Endothelial cell of umbilical vein (primary cell): Measurements from ENCODE around the gene AKT2. TPM values are rescaled to one million over a fixed set of nuclear protein-coding genes. Genes with fewer than 3 reads are reported as not detected.

Experiments used
- BruUV-seq: library from RNA; stranded (reverse); fragments of 400-500 nt; replicated peaks from 2 replicates; lab custom pipeline; 2021; lab: Mats Ljungman, UMichigan
- CTCF ChIA-PET: fragments of 300-600, 350-600 bp; sonication (Branson Sonifier 250); formaldehyde crosslinking; loops from one replicate; lab custom pipeline; 2021; ENCODE audit warnings: antibody characterized with exemption, inconsistent platforms; lab: Charles Lee
- POLR2A ChIA-PET: fragments of 300-600, 350-600 bp; sonication (Branson Sonifier 250); formaldehyde crosslinking; loops from one replicate; lab custom pipeline; 2021; ENCODE audit warnings: antibody characterized with exemption, inconsistent platforms; lab: Charles Lee
- DNase-seq: peaks from one replicate; pipeline ENCODE4 v3.0.0-alpha.2; 2011; ENCODE audit warnings: low read depth, low spot score
- FAIRE-seq: peaks from 2 replicates; lab custom pipeline; 2011; peaks lifted over from hg19 to GRCh38; lab: Jason Lieb, UNC
- H2AFZ ChIP-seq: 2 replicates; pipeline ENCODE4 v1.6.0; 2012; ENCODE audit warnings: low read depth, low read length, control low read depth, inconsistent platforms
- H3K27ac ChIP-seq: 2 replicates; pipeline ENCODE4 v1.5.1; 2011; ENCODE audit warnings: low read depth, mild to moderate bottlenecking, control low read depth, low read length, moderate library complexity; ENCODE audit not compliant: insufficient read depth
- H3K27me3 ChIP-seq, 2 experiments: 2 replicates each; pipeline versions ENCODE4 v1.6.0 to v1.6.1; 2011; ENCODE audit warnings: low read length in 2 of 2, mixed read lengths in 1 of 2; ENCODE audit not compliant: control insufficient read depth in 2 of 2, insufficient read depth in 2 of 2
- H3K36me3 ChIP-seq, 2 experiments: 2 replicates in 1 of 2; 3 replicates in 1 of 2; pipeline ENCODE4 v1.5.1; 2011; ENCODE audit warnings: low read length in 2 of 2, mild to moderate bottlenecking in 1 of 2, moderate library complexity in 1 of 2; ENCODE audit not compliant: control insufficient read depth in 2 of 2, insufficient read depth in 2 of 2; ENCODE audit errors: extremely low read depth in 1 of 2
- H3K4me1 ChIP-seq: 3 replicates; pipeline ENCODE4 v1.5.1; 2011; ENCODE audit warnings: mild to moderate bottlenecking, low read length; ENCODE audit not compliant: control insufficient read depth, insufficient read depth; ENCODE audit errors: extremely low read depth
- H3K4me2 ChIP-seq: 2 replicates; pipeline ENCODE4 v1.6.1; 2011; ENCODE audit warnings: low read length, control low read depth, mixed read lengths; ENCODE audit not compliant: insufficient read depth
- H3K4me3 ChIP-seq, 3 experiments: fragments of 200-600 bp in 1 of 3; sonication (generic), shearing (Covaris generic) in 1 of 3; replicated peaks in 1 of 3; 2 replicates each; pipeline ENCODE4 v1.5.1; 2011 to 2016; ENCODE audit warnings: control low read depth in 3 of 3, low read length in 3 of 3, mild to moderate bottlenecking in 2 of 3, inconsistent platforms in 1 of 3, low read depth in 1 of 3, moderate library complexity in 1 of 3; ENCODE audit not compliant: insufficient read depth in 1 of 3
- H3K79me2 ChIP-seq: 2 replicates; pipeline ENCODE4 v1.6.0; 2012; ENCODE audit warnings: low read length, inconsistent platforms; ENCODE audit not compliant: control insufficient read depth, insufficient read depth
- H3K9ac ChIP-seq: replicated peaks from 2 replicates; pipeline ENCODE3; 2011; ENCODE audit warnings: low read length, control low read depth; ENCODE audit not compliant: insufficient read depth; ENCODE audit errors: extremely low read depth
- H3K9me1 ChIP-seq: replicated peaks from 3 replicates; pipeline ENCODE4 v1.6.0; 2011; ENCODE audit warnings: mild to moderate bottlenecking, low read length; ENCODE audit not compliant: control insufficient read depth, insufficient read depth; ENCODE audit errors: extremely low read depth
- H3K9me3 ChIP-seq: replicated peaks from 2 replicates; pipeline ENCODE4 v1.5.1; 2012; ENCODE audit warnings: low read length, inconsistent platforms; ENCODE audit not compliant: control insufficient read depth, insufficient read depth
- H4K20me1 ChIP-seq: replicated peaks from 2 replicates; pipeline ENCODE3; 2011; ENCODE audit warnings: mild to moderate bottlenecking, low read length; ENCODE audit not compliant: control insufficient read depth, insufficient read depth; ENCODE audit errors: extremely low read depth
- EZH2 ChIP-seq: IDR thresholded peaks from 2 replicates; pipeline ENCODE4 v1.6.1; 2012; ENCODE audit warnings: borderline replicate concordance, low read depth, mild to moderate bottlenecking, moderate library complexity, low read length, inconsistent platforms; ENCODE audit not compliant: severe bottlenecking
- FOS ChIP-seq: IDR thresholded peaks from 2 replicates; pipeline ENCODE4 v1.6.1; 2011; ENCODE audit warnings: mild to moderate bottlenecking, low read length, moderate library complexity, borderline replicate concordance; ENCODE audit not compliant: insufficient read depth
- GATA2 ChIP-seq: IDR thresholded peaks from 2 replicates; pipeline ENCODE4 v1.7.0; 2011; ENCODE audit warnings: low read depth, mild to moderate bottlenecking, moderate library complexity, mixed read lengths, low read length; ENCODE audit not compliant: insufficient read length, insufficient read depth
- JUN ChIP-seq: IDR thresholded peaks from 2 replicates; pipeline ENCODE4 v1.6.1; 2011; ENCODE audit warnings: borderline replicate concordance, low read depth; ENCODE audit not compliant: insufficient read length, insufficient read depth
- MYC ChIP-seq: IDR thresholded peaks from one replicate; pipeline ENCODE4 v1.6.1; 2011; ENCODE audit warnings: mild to moderate bottlenecking, low read depth, low read length
- POLR2A ChIP-seq: IDR thresholded peaks from 2 replicates; pipeline ENCODE4 v1.6.1; 2012; ENCODE audit warnings: low read depth, mild to moderate bottlenecking, control low read depth, low read length
- POLR2AphosphoS5 ChIP-seq: IDR thresholded peaks from 2 replicates; pipeline ENCODE4 v1.6.1; 2012; ENCODE audit warnings: low read depth, mild to moderate bottlenecking, control low read depth, low read length, moderate library complexity; ENCODE audit not compliant: insufficient read depth
- dilution Hi-C: fragments of 300-500 bp; cut with MboI; formaldehyde crosslinking; loops from one replicate; pipeline ENCODE4 v1.15.0; 2019; ENCODE audit warnings: low sequenced_read_pairs; ENCODE audit not compliant: extremely low pct_ligation_motif_present
- intact Hi-C: fragments of 100-400 bp; cut with micrococcal nuclease; formaldehyde crosslinking; loops from one replicate; pipeline ENCODE4 v1.10.0; 2022
- polyA plus RNA-seq, 4 experiments: library from polyadenylated mRNA; depleted of rRNA in 3 of 4; stranded (reverse) in 3 of 4; unstranded in 1 of 4; fragments of >200 nt; gene quantifications; 2 replicates each; pipeline versions ENCODE4 v1.2.1 to v1.2.3, GENCODE V29; 2011 to 2012; ENCODE audit warnings: missing spikeins in 1 of 4
- total RNA-seq: library from RNA; stranded (reverse); gene quantifications from 2 replicates; pipeline ENCODE4 v1.2.3, GENCODE V29; 2021
- TF ChIP-seq, protein P1 (sequence below): IDR thresholded peaks from 2 replicates; pipeline ENCODE4 v1.6.1; 2011; ENCODE audit not compliant: insufficient read depth, insufficient read length
- TF ChIP-seq, protein P2 (sequence below), 2 donors: IDR thresholded peaks; 1 replicate in 1 of 2; 2 replicates in 1 of 2; pipeline ENCODE4 v1.5.1; 2011; ENCODE audit warnings: low read length in 2 of 2, mild to moderate bottlenecking in 2 of 2, moderate library complexity in 2 of 2, control low read depth in 1 of 2, inconsistent platforms in 1 of 2, low read depth in 1 of 2; ENCODE audit not compliant: insufficient read depth in 1 of 2; ENCODE audit errors: extremely low read depth in 1 of 2

The AKT2 gene
- total and polyA plus RNA-seq, 2 donors (not counting 3 experiments of a cell fraction or from before 2014, with no cell fraction given): 65.2 to 69.8 TPM

DNA sequence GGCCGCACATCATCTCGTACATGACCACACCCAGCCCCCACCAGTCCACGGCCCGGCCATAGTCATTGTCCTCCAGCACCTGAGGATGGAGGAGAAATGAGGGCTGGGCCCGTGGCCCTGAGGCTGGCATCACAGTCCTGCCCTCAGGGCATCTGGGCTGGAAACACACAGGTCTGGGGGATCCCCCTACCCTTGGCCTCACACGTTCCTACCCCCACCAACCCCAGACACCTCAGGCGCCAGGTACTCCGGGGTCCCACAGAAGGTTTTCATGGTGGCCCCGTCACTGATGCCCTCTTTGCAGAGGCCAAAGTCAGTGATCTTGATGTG lies 49.2 kb downstream of the AKT2 start:
- Histone ChIP-seq H2AFZ (no peak overlapping the region), H3K27me3 (no peaks in the 10 kb centered on the region), H3K9me1 (no peaks in the 10 kb centered on the region), H3K9ac (no peak overlapping the region), H3K4me3 (no peak overlapping the region), H3K4me2 (no peak overlapping the region), H3K4me1 (peaks cover 14% of the 10 kb centered on the region), H3K79me2 (no peaks in the 10 kb centered on the region), H3K9me3 (no peaks in the 10 kb centered on the region), H3K27ac (no peak overlapping the region), H3K36me3 (peaks cover 4 to 38% of the 10 kb centered on the region in 2 experiments), H4K20me1 (no peaks in the 10 kb centered on the region)
- ChIA-PET POLR2A (no interaction called here), CTCF (no interaction called here)
- intact Hi-C loops: no loop called here
- TF ChIP-seq, protein P1, sequence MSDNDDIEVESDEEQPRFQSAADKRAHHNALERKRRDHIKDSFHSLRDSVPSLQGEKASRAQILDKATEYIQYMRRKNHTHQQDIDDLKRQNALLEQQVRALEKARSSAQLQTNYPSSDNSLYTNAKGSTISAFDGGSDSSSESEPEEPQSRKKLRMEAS: no peak
- TF ChIP-seq, protein P2, sequence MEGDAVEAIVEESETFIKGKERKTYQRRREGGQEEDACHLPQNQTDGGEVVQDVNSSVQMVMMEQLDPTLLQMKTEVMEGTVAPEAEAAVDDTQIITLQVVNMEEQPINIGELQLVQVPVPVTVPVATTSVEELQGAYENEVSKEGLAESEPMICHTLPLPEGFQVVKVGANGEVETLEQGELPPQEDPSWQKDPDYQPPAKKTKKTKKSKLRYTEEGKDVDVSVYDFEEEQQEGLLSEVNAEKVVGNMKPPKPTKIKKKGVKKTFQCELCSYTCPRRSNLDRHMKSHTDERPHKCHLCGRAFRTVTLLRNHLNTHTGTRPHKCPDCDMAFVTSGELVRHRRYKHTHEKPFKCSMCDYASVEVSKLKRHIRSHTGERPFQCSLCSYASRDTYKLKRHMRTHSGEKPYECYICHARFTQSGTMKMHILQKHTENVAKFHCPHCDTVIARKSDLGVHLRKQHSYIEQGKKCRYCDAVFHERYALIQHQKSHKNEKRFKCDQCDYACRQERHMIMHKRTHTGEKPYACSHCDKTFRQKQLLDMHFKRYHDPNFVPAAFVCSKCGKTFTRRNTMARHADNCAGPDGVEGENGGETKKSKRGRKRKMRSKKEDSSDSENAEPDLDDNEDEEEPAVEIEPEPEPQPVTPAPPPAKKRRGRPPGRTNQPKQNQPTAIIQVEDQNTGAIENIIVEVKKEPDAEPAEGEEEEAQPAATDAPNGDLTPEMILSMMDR (IDR thresholded peaks at IDR 0.05; ENCODE audit: extremely low read depth in 1 of 2, insufficient read depth in 1 of 2, low read depth in 1 of 2, low read length in 2 of 2): no peak
- TF ChIP-seq GATA2: no peak
- TF ChIP-seq POLR2A: no peak
- TF ChIP-seq EZH2: no peak
- TF ChIP-seq MYC: no peak
- TF ChIP-seq JUN: no peak
- no peak for TF ChIP-seq FOS
- TF ChIP-seq POLR2AphosphoS5: no peak
- no peak for DNase-seq
- dilution Hi-C loops: no loop called here
- FAIRE-seq: no peak
- no TSS peak for BruUV-seq
